ENCODE data around the gene CCND3. TPM values are rescaled to one million over a fixed set of nuclear protein-coding genes. Genes with fewer than 3 reads are reported as not detected.

Gene CCND3
- total RNA-seq, 1 donor from 2014 or later, result 62.9 TPM

DNA sequence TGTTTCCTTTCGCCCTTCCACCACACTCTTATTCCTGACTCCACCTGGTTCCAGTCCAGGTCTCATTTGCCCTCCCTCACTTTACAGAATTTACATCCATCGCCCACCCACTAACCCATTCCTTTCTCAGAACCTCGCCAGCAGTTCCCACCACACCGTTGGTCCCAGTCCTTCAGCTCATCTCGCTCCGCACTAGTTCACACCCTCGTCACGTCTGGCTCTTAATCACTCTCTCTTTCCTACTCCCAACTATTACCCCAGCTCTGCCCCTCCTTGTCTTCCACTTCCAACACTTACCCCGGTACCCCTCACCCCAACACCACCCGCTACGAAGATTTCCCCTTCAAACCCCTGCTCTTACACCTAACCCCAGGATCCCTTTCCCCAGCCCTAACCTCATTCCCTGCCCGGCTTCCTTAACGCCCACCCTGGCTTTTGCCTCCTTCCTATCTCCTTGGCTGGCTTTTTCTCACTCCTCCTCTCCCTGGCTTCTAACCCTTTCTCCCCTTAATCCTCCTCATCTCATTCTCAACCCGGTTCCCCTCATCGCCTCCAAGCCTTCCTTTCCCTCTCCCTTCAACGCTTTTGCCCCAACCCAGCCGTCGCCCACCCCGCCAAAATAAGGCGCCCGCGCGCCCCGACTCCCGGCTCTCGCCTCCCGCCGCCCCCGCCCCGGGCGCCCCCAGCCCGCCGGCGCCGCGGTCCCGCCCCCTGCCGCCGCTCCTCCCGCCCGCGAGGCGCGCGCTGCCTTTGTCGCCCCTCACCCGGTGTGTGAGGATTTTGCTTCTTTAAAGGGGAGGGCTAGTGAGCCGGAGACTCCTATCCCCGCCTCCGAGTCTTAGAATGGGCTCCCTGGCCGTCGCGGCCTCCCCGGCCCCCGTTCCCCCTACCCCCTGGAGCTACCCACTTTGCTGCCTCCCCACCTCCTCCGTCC, 47.0 kb downstream of the CCND3 start:
- intact Hi-C loops (cut with DNase I), result no loop called here
- no peak for DNase-seq (ENCODE audit: low spot score)
- ATAC-seq, result peak; percentile 69

DNA sequence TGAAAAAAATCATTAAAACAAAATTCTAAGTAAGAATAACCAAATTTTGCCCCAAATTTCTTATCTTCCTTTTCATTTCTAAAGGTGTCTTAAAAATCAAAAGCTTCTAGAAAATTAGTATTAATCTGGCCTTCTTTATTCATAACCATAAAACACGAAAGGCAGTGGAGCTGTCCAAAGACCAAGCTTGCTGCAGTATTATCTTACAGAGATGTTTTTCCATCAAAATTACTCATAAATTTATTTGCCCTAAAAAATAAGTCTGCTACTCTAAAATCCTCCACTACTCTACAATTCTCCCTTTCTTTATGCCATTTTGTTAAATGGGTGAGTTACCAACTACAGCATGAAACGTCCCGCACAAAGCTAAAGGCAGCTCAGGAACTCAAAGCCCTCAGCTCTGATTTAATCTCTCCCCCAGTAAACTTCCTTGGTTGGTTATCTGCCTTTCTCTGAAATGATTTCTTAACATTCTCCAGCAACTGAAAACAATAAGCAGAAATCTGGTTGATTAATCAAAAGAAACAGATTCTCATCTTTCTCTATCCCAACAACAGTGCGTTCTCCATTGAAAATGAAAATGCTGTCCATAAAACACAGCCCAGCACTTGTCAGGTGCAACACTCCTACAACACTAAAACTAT, 48.6 kb downstream of the CCND3 start:
- no peak for DNase-seq (ENCODE audit: low spot score)
- ATAC-seq, result no peak
- intact Hi-C loops (cut with DNase I), result no loop called here

DNA sequence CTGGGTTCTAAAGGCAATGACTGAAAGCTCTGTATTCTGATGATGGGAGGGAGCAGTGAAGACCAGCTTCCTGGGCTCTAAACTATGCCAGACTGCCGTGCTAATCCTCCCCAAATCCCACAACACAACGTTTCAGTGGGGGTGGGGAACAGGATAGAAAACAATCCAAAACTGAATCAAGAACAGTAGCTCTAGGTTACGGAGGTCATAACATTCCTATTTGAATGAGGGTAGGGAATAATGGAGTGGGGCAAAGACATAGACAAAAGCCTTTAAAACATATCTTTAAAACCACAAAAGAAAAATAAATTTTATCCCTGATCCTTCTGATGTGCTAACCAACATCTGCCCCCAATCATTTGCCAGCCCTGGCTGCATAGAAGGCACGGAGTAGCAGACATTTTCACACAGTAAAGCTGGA, 54.3 kb downstream of the CCND3 start:
- intact Hi-C loops (cut with DNase I), result no loop called here
- ATAC-seq (no peak), DNase-seq (ENCODE audit: low spot score) (no peak)

DNA sequence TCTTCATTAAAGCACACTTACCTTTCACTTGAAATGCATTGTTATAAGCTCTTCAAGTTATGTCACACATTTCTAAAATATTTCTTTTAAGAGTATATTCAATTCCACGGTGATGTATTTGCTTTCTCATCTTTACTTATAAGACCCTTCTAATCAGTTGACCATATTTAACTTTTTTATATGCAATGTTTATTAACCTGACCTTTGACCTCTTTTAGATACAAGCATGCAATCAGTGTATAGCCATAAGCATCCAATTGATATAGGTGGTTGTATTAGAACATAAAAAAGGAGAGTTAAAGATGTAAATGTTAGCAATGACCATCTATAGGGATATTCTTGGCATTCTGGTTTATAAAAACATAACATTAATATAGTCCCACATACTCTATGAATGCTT, 55.7 kb downstream of the CCND3 start:
- DNase-seq (ENCODE audit: low spot score), result no peak
- ATAC-seq, result no peak
- intact Hi-C loops (cut with DNase I), result no loop called here

DNA sequence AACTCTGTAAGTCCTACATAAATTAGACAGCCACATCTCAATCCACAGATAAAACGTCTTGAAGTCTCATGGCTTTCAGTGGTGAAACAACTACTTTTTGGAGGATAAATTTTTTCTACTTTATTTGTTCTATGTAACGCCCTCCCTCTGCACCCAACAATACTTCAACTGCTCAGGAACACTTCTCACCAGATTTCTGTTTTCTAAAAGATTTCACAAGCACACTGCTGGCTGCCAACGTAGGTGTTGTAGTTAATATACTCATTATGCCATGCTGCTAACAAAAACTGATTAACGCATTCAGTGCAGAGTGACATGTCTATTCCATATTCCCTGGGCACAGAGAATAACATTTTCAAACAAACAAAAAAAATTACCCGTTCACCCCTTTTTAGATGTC, 56.7 kb downstream of the CCND3 start:
- ATAC-seq (no peak), DNase-seq (ENCODE audit: low spot score) (no peak)
- intact Hi-C loops (cut with DNase I), result no loop called here

Other genes with a start within 250 kb of the CCND3 start
- 35.5 TPM for gene TFEB, start 206.2 kb downstream of the CCND3 start, total RNA-seq
- 0.27 TPM for gene PGC, start 194.4 kb downstream of the CCND3 start, total RNA-seq
- gene FRS3, start 161.9 kb downstream of the CCND3 start, total RNA-seq, result 6.5 TPM
- 9.0 TPM for gene PRICKLE4, start 161.0 kb downstream of the CCND3 start, total RNA-seq
- 97.3 TPM for gene TOMM6, start 154.1 kb downstream of the CCND3 start, total RNA-seq
- gene USP49, start 46.4 kb downstream of the CCND3 start, total RNA-seq, result 6.4 TPM
- 14.6 TPM for gene MED20, start 20.7 kb downstream of the CCND3 start, total RNA-seq
- gene BYSL, start 20.3 kb downstream of the CCND3 start, total RNA-seq, result 16.0 TPM
- 28.6 TPM for gene TAF8, start 108.7 kb upstream of the CCND3 start, total RNA-seq
- gene C6orf132, start 200.8 kb upstream of the CCND3 start, total RNA-seq, result 2.6 TPM
- not detected for gene GUCA1A, start 231.6 kb upstream of the CCND3 start, total RNA-seq

Data from sciatic nerve (tissue), 2 donors.